Kasumi-1 (cell line): ENCODE results near the gene ACSS1.

Source experiments
- DNase-seq, 2 experiments: peaks; one replicate each; lab custom pipeline; 2025; lab: John Stamatoyannopoulos, UW

ACSS1 gene

DNA sequence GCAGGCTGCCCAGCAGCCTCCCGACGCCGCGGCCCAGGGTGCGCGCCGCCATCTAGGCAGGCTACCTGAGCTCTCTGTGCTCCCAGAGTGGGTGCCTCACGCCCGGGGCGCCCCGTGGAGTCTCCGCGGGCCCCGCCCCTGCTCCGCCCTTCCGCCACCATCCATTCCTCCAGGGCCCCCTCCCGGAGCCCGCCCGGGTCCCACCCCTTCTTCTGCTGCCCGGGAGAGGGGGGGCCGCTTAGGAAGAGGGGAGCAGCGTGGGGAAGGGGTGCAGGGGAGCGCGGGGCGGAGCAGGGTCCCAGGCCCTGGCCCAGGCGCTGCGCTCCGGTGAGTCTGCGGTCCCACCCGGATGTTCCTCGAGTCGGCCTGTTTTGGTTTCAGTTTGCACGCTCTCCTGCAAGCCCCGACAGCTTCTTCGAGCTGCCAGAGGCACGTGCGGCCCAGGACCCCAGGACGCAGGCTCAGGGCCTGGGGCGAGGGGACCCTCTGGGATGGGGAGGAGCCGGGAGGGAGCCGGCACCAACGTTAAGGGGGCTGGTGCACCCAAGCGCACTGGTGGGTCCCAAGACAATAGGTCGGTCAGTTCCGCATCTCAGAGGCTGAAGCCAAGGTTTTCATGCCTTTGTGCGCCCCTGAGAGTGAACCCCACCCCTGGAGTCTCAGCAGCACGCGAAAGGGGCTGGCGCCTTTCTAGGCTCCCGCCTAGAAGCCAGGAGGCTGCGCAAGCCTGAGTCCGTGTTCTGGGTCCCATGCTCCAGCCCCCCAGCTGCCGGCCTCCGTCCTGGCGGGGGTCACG is at the start of gene ACSS1:
TSS of gene ACSS1 (minus strand) at position 89 of the 796 bp plus-strand sequence. CDS start at position 52, 37 bp downstream.
- DNase-seq: peak; percentile 45 to 63

DNA sequence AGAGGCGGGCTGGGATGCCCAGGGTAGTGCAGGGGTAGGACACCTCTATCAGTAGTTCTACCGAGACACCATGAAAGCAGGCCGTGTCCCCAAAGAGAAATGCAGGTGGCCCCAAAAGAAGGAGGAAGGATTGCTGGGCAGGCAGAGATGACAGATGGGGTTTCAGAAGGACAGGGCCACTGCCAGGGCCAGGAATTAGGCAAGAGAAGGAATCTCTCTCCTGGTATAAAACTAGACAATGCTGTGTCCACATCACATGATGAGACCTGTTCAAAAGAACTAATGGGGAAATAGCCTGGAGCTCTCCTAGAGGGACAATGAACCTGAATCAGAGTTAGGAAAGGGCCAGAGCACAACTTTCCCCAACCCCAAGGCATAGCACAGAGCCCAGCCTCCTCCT is 45.6 kb upstream of the ACSS1 start:
- no peak for DNase-seq

DNA sequence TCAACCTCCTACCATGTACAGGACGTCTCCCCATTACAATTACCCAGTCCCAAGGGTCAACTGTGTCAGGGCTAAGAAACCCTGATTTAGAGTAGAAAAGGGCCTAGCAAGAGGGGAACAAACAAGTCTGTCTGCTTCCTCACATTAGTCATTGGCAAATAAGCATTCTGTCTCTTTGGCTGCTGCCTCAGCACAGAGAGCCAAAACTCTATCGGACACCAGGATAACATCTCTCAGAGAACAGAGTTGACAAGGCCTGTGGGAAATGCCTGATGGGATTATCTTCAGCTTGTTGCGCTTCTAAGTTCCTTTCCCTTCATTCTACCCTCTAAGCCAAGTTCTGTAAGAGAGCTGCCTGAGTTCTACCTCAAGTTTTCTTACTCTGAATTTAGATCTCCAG is 43.0 kb upstream of the ACSS1 start:
- no peak for DNase-seq

DNA sequence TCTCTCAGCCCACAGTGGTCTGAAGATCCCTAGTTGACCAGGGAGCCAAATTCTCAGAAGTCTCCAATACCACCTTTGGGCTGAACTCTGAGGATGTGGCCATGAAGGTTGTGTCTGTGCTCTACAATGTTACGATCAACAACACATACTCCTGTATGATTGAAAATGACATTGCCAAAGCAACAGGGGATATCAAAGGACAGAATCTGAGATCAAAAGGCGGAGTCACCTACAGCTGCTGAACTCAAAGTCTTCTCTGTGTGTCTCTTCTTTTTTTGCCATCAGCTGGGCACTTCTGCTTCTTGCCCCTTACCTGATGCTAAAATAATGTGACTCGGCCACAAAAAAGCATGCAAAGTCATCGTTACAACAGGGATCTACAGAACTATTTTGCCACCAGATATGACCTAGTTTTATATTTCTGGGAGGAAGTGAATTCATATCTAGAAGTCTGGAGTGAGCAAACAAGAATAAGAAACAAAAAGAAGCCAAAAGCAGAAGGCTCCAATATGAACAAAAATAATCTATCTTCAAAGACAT is 41.7 kb upstream of the ACSS1 start:
- no peak for DNase-seq

DNA sequence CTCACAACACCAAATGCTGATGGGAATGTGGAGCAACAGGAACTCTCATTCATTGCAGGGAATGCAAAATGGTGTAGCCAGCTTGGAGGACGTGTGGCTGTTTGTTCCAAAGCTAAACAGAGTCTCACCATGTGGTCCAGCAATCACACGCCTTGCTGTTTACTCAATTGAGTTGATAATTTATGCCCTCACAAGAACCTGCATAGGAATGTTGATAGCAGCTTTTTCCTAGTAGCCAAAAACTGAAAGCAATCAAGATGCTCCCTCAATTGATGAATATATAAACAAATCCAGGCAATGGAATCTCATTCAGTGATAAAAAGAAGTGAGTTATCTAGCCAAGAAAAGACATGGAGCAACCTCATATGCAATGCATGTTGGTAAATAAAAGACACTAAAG is 39.6 kb upstream of the ACSS1 start:
- no peak for DNase-seq

DNA sequence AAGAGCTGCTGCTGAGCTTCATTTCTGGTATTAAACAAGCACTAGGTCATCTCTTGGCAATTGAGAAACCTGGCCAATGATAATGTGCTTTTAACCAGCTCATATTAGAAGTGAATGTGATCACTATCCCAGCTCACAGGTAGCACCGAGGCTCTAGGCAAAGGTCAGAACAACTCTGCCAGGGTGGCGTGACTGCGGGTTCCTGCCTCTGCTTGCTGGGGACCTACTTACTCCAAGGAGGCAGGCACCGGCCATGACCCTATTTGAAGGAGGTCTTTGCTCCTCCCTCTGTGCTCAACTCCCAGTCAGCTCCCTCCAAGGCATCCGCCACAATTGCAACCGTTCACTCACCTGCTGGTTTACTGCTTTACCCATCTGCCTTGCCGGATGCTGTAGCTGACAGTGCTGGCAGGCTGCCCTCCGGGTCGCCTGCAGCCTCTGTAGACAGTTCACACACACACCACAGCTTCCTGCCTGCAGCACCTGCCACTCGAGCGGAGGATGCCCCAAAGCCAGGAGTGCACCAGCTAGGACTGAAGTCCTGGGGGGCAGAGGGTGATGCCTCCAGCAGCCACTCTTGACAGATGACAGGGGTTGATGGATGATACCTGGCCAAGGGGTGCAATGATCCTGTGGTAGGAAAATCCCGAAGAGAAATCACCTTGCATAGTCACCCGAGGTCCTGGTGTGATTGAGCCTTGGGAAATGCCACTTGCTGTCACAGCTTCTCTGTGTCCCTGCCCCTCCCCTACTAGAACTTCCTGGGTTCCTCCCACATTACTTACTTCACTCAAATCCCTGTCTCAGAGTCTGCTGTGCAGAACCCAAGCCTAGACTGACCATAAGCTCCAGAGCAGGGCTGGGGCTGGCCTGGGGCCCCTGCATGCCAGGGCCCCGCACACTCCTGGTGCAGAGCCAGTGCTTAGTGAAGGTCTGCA is 32.8 kb upstream of the ACSS1 start:
- peak in 1 of 2 experiments; percentile 5 for DNase-seq

DNA sequence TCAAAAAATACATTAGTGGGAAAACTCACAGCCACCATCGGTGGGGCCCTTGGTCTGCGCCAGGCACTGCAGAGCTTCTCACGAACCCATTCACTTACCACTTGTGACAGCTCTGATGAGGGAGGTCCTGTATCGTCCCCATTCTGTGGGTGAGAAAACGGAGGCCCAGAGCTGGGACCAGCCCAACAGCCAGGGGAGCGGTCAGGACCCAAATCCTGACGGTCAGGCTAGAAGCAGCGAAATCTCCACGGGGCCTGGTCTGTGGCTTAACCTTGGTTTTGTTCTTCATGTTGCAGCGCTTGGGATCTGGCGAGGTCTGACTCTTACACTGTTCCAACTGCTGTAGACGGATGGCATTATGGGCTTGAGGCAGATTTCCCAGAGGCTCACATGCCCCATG is 31.7 kb upstream of the ACSS1 start:
- no peak for DNase-seq

DNA sequence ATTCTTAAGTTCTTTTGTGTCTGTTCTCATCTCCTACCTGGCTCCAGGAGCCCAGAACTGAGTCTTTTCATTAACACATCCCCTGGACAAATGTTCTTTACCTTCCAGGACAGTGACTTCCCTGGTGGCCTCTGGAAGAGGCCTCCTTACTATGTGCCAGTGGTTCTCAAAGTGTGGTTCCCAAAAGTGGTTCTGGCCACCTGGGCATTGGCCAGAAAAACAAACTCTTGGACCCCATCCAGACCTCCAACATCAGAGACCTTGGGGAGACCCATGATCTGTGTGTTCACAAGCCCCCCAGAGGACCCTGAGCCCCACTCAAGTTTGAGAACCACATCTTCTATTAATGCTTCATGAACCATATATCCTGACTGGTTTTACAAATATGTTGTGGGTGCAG is 31.2 kb upstream of the ACSS1 start:
- DNase-seq: no peak

DNA sequence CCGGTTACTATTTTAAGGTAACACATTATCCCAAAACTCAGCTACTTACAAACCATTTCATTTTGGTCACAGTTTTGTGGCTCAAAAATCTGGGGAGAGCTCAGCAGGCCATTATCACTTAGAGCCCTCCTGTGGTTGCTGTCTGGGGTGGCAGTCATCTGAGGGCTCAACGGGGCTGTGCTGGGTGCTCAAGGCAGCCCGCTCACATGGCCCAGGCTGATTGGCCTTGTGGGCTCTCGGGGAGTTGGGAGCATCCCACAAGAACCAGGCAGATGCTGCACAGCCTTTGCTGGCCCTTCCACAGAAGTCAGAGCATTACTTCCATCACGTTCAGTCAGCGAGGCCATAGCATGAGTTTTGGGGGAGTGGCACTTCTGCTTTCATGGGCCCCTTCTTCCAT is 30.3 kb upstream of the ACSS1 start:
- no peak for DNase-seq

DNA sequence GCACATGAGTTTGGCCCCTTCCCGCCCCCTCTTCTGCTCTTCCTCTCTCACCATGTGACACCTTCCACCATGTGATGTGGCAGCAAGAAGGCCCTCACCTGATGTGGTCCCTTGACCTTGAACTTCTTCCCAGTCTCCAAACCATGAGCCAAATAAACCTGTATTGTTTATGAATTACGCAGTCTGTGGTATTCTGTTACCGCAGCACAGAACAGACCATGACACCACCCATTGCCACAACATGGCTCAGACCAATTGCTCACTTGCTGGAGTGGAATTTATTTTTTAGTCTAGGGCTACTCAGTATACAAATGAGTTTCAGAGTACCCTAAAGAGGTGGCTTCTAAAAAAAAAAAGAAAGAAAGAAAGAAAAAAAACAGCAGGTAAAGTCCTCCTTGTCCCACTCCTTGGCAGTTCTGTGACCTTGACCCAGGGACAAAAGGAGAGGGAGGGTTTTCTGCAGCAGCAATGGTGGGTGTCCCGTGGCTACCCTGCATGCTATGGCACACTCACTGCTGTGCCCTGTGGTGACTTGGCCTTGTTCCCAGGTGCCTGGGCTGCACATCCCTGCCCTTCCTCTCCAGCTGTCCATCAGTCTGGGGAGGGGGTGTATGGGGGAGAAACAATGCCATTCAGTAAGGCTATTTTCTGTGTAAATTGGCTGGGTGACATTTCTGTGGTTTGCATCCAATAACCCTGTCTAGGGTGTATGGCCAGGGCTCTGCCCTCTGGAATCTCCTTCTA is 29.4 kb upstream of the ACSS1 start:
- DNase-seq: no peak

DNA sequence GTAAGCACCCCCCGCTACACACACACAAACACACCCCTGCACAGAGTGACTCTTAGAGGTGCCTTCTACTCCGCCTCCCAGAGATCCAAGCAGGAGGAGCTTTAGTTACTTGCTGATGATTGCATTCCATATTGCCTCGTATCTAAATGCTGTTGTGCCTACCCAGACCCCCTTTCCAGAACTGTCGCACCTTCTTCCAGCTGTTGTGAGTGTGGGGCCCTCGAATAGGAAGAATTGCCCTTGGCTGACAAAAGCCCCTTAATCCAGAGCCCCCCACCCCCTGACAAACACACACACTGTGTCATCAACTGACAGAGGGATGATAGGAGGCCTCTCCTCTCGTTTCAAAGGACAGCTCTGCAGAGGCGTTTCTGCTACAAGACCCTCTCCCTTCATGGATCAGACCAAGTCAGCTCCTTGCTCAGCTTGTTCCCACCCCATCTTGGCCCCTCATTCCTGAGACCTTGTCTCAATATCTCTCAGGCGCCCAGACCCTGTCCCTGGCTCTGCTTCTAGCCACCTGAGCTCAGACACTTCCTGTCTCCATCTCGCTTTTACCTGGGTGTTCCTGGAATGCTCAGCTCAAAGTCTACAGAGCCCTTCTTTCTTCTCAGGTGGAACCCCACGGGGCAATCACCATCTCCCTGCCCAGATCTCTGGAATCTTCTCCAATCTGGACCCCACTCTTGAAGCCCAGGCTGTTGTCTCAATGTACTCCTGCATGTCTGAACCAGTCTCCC is 28.0 kb upstream of the ACSS1 start:
- DNase-seq: no peak

DNA sequence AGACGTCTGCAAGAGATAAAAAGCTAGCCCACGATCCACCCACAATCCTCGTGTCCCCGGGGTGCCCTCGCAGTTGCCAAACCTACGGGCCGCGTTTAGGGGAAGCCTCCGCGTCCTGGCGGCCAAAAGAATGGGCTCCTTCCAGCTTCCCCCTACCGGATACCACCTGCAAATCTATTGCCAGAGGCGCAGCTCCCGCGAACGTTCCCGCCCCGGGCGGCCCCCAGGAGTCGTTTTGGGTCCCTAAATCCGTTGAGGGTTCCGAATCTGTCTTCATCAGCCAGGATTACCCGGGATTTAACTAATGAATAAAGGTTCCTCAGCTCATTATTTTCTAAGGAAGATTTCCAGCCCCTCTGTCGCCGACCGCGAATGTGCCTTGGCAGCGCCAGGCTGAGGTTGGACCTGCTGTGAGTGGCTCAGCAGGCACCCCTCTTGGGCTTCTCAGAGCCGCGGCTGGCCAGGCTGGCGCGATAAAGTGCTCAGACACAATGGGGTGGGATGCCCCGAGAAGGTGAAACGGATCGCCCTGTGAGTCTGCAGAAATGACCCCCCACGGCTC is 26.8 kb upstream of the ACSS1 start:
- no peak for DNase-seq

DNA sequence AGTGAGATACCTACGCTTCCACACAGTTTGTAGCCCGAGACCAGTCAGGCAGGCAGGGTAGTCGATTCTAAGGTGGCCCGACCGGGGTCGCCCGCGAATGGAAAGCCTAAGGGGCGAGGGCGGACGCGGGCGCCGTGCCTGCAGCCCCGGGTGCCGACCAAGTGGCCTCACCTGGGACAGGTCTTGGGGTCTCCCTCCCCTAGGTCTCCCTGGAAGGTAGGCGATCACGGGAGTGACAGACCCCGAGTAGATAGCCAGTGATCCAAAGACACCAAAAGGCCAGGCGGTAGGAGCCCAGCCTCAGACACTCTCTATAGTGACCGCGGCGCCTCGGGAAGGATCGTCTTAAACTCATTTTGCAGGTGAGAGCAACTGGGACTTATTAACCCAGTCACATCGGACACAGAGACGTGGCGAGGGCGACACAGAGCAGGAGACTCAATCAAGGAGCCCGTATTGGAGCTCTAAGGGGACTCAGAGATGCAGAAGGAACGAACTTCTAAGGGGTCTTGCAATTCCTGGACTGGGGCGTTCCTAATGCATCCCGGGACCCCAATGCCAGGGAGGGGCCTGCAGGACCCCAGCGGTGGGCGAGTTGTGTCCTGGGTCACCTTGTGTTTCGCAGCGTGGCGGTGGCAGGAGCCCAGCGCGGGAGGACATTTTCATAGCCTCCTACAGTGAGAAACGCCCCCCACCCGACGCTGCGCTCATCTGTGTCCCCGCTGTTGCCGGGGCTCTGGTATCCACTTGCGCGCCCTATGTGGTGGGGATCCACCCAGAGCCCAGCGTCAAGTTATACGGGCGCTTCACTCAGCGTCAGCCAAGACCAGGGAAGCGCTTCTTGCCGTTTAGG is 26.1 kb upstream of the ACSS1 start:
- DNase-seq: no peak

DNA sequence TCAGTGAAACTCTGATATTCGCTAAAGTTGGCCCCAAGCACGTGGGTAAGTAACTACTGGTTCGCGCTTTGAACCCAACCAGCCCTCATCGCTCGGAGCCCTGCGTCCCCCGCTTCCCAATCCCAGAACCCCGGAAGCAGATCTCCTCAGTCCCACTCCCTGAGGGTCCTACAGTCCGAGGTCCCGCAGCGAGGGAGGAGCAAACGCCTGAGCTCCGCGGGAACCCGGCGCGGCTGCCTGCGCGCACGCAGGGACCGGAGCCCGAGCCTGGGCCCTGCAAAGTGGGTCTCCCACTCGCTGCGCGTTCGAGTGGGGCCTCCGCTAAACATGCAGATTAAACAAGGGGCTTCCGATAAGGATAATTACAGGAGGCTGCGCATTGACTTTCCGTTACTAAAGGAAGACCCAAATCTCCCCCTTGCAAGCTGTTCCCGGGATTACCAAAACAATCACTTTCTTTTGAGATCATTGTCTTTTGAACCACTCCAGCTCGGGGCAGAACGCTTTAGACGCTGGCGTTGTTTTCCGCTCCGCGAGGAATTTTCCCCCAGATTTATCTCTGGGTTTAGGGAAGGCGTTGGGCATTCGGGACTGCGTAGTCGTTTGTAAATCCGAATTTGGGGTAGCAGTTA is 25.3 kb upstream of the ACSS1 start:
- DNase-seq: no peak

DNA sequence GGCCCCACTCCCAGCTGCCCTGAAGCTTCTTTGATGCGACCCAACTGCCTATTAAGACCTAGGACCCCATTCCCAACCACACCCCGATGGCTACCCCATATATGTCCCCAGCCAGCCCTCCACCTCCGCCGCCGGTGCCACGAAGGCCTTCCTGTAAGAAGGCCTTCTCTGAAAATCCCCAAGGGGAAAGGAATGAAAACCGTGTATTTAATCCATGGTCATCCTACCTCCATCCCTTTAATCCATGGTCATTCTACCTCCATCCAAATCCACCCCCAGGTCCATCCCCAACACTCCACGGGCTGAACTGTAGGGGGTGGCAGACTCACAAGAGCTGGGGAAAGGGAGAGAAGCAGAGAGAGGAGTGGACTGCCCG is 24.5 kb upstream of the ACSS1 start:
- DNase-seq: no peak

DNA sequence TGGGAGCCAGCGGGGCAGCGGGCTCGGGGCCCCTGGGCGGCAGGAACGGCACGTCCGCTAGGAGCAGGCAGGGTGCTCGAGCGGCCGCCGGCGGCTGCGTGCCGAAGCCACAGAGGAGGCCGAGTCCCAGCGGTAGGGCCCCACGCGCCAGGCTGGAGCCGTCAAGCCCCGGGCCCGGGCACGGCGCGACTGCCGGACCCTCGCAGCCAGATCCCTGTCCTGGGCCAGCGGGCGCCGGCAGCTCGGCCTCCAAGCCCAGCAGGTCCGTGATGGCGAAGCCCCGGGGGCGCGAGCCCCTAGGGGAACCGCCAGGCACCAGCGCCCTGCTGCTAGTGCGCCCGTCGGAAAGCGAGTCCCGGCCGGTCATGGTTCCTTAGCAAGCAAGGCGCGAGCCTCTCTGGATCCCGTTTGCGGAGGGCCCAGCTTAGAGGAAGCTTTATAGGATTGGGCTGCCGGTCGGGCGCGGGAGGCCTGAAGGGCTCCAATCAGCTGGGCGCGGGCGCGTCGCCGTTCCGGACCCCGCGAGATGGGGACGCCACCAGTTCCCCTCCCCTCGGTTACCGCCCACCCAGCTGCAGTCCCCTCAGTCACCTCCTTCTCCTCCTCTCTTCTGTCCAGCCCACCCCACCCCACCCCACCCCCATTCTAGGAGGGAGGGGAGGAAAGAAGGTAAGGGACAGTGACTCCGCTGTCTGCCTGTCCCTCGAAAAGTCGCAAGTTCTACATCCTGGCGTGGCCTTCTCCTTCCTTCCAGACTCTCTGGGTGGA is 24.0 kb upstream of the ACSS1 start, which contains the start of gene VSX1:
TSS of gene VSX1 (minus strand) at position 412 of the 768 bp plus-strand sequence. CDS start at position 367, 45 bp downstream.
- DNase-seq: no peak

DNA sequence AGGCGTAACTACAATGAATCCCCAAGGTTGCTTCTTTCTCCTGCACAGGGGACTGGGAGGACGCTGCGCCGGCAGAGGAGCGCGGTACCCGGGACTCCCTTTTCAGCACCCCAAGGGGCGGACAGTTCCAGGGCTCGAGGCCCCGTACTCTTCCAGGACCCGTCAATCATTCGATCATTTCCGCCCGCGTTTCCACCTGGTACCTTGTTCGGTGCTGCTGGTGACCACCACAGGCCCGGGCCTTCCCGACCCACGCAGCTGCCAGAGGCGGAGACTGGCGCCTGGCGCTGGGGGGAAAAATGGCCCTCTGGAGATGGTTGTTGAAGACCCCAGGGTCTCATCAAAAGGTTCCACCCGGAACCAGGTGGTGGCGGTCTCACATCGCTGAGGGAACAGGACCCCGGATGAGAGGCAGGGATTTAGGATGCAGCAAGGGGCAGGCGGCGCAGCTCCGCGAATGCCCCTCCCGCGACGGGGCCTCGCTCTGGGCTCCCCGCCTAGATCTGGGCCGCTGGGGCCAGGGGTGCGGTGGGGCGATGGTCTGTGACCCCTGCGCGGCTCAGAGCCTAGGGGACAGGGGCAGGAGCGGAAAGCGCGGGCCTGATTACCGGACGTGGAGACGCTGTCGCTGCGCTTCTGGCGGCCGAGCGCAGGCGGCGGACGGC is 23.3 kb upstream of the ACSS1 start:
- no peak for DNase-seq

DNA sequence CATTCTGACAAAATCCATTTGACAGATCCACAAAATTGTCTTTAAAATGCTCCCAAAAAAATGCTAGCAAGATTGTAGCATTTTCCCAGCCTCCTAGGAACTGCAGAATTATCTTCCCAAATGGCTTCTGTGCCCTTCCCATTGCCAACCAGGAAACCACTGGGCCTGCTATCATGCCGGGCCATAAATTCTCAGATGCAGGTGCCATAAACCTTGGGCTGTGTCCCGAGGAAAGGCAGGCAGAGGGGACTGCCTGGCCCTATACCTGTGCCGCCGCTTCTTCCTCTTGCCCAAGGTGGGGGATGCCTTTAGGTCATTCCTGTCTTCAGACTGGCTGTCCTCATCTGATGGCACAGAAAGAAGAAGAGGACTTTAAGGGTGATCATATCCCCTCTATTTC is 21.2 kb upstream of the ACSS1 start:
- no peak for DNase-seq
